GM18867 (cell line): ENCODE results near the gene LTF.

Source experiments
- ATAC-seq: cut with Tn5 transposase; IDR thresholded peaks from one replicate; pipeline ENCODE4 v1.9.1; 2021; ENCODE audit warnings: mild to moderate bottlenecking, moderate library complexity; ENCODE audit not compliant: unreplicated experiment

Gene LTF

DNA sequence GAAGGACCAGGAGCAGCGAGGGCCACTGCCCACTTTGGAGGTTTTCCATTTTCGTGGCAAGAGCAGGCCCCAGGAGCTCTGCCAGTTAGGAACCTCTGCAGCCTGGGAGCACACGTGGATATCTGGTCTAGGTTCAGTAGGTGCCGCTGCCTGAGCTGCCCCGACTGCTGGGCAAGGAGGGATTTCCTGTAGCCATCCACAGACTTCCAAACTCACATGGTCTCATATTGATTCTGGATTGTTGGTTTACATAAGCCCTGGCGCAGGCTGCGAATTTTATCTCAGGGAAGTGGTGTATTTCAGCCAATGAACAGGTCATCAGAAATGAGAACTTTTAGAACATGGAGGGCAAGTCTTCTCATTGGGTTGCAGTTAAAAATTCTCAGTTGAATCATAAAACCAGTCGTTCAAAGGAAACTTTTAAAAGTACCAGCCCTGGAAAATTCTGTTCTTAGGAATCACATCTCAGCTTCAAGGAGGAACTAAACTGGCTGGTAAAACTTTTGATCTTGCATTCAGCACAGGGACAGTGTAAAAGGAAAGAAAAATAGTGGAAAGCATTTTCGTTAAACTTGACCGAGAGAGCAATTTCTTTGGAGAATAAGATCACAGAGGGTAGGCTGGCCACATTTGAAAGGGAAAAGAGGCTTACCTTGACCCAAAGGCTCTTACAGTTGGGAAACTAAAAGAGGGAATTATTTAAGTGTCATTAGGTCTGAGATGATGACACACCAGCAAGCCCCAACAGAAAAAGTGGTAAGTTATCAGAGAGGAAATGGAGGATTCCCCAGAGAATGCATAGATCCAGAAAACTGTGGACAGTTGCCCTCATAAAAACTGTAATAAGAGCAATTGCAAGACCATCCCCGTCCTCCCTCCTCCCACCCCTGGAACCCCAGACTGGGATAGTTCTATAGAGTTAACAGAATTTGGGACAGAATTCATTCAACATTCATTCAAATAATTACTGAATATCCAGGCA lies 26.7 kb upstream of the LTF start:
- ATAC-seq, result no peak

DNA sequence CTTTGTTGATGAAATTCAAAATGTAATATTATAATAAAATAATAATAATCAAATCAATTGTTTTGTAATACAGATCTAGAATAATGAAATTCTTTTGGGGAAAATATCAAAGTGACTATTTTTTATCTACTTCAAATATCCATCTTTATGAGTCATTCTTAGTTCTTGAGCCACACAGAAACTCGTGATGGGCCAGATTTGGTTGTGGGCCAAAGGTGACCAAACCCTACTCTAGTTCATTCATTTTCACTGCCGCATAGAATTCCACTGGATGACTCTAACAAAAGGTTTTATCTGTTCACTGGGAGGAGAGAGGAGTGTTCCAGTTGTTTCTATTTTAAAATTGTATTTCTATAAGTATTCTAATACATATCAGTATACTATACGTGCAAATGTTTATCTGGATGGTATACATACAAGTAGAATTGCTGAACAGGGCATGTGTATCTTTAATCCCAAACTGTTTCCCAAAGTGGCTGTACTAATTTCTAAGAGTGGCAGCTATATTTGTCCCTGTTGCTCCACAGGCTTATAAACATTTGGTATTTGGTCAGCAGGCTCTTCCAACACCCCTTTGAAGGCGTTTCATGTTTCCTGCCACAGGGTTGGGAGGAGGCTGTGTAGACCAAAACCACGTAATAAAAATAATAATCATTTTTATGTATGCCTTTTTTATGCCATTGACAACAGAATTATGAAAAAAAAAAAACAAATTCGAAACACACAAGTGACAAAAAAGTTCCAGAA lies 25.8 kb upstream of the LTF start:
- ATAC-seq, result no peak

DNA sequence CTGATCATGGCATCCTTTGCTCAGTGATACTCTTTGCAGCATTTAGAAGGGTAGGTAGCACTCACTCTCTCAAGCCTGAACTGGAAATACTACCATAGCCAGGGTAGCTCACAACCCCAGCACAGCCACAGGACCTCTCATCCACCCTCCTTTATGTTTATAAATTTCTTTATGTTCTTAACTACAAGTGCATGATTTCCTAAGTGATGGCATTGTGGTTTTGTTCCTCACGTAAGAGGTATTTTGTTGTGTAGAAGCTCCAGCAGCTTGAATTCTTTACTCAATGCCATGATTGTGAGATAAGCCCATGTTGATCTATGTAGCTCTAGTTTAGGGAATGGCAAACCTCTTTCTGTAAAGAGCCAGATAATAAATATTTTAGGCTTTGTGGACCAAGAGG lies 25.2 kb upstream of the LTF start:
- ATAC-seq, result no peak

DNA sequence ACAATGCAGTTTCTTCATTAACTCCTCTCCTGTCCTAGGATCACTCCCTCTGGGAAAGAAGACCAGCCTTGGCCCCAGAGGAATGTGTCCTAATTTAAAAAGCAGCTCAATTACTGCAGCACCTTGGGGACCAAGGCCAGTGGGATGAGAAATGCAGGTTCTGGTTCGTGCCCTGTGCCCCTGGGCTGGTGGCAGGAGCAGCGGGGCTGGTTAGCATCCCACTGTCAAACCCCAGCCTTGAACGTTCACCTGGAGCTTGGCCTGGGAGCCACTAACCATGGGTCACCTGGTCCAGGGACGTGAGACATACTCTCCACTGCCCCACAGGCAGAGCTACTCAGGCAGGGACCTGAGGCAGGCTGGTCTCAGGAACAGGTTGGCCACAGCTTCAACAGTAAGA lies 24.7 kb upstream of the LTF start:
- ATAC-seq, result no peak

DNA sequence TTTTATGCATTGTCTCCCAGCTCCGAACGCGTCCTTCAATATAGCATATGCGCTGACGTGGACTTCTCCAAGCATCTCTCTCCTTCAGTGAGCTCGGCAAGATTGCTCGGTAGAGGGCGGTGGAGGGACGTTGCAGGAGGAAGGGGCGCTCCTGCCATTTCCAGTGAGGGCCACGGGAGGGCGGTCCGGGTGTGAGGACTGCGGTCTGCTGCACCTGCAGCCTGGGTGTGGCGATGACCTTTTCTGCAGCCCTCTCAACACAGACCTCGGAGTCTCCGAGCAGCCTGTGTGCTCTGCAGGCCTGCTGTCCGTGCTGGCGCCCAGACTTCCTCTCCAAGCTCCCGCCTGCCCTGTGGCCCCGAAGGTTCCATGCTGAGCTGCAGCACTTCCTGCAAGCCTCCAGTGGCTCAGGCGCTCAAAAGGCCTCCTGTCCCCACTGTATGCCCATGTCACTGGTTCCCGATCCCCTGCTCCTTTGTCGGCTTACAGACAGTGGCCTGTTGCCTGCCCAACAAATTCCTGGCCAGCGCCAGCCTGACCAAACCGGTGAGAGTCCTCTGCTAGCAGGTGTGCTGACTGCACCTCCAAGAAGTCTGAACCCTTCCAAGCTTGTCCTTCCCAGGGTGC lies 24.1 kb upstream of the LTF start:
- peak; percentile 97 for ATAC-seq

DNA sequence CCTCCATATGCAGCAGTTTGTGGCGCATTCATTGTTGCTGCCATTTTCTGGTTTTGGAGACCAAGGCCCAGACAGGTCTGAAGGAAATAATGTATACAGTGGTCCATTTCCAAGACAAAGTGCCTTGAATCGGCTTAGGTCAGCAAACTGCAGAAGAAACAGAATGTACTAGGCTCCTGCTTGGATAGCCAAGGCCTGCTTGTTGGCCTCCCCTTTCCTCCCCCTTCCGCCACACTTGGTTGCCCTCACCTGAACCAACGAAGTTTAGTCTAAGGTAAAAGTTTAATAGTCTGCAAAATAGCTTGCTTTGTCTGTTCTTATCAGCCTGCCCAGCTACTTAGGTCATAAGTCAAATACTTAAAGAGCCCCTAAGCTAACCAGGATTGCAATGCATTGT lies 21.1 kb upstream of the LTF start:
- ATAC-seq, result no peak

DNA sequence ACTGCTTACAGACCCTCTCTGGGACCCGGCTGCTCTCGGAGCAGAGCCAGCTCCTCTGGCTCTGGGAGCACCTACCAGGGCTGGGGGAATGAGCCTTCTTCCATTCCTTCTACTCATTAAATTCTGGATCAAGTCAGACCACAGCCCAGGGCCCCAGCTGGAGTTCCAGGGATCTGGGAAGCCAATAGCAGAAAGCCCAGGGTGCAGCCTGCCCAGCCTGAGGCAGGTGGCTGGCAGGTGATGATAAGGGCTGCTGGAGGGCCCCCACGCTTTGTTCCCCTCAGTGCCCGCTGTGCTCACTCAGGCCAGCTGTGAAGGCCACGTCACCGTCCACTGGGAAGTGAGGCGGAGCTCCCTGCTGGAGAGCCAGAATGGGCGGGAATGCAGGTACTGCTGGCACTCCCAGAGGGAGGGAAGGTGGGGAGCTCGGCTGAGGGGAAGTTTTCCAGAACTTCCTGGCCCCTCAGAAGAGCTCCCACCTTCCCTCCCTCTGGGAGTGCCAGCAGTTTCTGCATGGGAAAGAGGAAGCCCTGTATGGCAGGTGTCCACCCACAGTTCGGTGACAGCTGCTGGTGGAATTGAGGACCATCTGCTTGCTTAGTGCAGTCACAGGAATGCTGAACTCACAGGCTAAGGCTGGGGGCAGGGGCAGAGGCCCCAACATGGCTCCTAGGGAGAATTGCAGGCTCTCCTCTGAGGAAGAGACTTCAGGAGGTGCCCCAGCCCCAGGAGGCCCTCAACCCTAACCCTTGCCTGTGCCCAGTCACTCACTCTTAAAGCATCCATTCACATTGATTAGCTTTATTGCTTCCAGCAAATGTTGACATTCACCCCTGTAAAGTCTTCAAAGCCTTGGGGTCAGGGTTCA lies 20.4 kb upstream of the LTF start:
- ATAC-seq, result no peak

DNA sequence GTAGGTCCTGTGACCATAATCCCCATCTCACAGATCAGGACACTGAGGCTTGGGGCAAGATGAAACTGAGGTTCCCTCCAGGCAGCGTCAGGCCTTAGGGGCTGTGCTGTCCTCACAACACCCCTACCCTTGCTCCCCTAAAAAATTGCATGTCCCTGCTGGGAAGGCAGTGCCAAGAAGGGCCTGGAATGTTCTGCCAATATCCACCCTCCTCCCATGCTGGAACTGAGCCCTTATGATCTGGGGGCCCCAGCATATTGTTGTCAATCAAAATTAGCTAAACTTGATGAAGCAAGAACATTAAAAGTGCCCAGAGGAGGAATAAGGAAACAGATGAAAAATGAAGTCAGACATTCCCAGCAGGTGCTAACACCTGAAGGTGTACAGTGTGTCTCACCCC lies 19.7 kb upstream of the LTF start:
- ATAC-seq, result no peak

DNA sequence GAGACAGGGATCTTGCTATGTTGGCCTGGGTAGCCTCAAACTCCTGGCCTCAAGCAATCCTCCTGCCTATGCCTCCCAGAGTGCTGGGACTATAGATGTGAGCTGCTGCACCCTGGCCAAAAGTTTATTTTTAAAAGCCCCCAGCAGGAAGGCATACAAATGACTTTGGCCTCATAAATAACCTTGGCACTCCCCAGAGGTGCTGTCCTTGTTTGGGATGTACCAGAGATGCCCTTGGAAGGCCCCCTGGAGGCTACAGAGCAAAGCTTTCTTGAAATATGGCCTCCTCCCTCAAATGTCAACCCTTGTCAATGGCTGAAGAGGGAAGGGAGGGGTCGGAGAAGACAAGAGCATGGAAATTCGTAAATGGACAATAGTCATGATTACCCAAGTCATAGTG lies 19.1 kb upstream of the LTF start:
- no peak for ATAC-seq

DNA sequence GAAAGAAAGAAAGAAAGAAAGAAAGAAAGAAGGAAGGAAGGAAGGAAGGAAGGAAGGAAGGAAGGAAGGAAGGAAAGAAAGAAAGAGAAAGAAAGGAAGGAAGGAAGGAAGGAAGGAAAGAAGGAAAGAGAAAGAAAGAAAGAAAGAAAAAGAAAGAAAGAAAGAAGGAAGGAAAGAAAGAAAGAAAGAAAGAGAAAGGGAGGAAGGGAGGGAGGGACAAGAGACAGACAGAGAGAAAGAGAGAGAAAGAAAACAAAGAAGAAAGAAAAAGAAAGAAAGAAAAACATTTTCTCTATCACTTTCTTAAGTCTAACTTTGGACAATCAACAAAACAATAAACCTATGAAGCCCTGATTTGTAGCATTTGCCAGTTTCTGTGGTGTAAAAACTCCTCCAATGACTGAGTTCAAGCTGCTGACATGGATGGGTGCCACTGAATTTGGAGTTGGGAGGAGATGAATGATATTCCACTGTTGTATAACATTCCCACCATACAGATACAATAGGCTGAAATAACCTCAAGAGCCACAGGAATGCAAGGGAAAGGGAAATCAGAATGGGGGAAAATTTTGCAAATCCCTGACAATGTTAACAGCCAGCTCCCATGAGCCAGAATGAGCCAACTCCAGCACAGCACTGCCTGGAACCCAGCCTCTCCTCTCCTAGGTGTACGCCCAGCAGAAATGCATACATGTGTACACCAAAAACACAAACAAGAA lies 18.1 kb upstream of the LTF start:
- ATAC-seq, result no peak

DNA sequence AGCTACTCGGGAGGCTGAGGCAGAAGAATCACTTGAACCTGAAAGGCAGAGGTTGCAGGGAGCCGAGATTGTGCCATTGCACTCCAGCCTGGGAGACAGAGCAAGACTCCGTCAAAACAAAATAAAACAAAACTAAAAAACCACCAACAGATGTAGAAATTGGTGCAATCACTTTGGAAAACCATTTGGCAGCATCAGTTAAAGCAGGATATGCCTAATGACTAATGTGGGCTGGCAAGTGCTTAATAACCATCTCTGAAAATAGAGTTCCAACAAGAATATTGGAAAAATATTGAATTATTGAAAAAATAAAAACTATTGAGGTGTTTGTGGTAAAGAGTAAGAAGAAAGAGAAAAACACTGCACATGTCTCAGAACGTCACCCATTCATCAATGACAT lies 16.9 kb upstream of the LTF start:
- no peak for ATAC-seq

DNA sequence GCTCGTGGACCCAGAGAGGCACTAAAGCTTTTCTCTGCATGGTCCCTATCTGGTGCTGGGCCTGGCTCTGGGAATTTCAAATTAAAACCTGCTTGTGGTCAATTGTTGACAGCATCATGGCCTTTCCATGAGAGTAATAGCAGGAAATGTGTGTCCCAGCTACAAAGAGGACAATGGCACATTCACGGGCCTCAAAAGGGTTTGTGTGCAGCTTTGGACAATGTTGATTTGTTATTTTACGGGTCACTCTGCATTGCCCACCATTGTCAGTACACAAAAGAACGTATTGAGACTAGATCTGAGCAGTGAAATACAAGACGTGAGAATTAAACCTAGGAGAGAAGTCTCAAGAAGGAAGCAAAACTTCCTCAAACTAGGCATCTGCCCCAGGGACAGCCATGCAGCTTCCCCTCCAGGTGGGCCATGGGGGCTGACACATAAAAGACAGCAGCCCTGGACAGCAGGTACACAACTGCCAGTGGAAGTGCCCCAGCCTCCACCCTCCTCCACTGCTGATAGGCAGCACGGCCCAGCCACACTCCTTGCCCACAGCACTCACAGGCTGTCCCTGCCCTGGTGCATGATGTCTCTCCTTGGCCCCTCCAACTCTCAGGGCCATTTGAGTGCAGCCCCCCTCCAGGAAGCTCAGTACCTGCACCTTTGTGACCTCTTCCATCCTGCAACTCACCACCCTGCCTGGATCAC lies 15.9 kb upstream of the LTF start:
- no peak for ATAC-seq

DNA sequence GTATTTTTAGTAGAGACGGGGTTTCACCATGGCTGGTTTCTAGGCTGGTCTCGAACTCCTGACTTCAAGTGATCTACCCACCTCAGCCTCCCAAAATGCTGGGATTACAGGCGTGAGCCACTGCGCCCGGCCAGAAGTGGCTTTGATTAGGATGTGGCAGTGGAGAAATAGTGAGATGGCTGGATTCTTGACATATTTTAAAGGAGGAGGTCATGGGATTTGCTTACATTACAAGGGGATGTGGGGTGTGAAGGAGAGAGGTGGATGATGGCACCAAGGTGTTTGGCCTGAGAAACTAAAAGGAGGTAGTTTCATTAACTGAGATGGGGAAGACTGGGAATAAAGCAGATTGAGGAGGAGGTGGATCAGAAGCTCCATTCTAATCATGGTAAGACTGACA lies 15.0 kb upstream of the LTF start:
- no peak for ATAC-seq

DNA sequence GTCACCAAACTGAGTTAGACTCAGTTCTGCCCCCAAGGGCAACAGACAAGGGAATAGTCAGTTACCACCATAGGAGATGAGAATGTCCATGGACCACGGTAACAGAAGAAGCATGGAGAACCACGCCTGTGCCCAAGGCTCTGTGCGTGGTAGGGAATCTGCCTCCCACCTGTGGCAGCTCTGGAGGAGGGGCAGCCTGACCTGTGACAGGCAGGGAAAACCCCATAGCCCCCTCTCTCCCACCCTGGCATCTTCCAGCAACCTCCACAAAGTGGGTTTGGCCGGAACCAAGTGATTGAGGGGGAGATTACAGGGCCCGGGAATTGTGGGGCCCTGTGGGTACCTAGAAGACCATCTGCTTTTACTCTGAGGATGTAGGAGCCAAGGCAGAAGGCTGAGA lies 14.3 kb upstream of the LTF start:
- ATAC-seq, result no peak

DNA sequence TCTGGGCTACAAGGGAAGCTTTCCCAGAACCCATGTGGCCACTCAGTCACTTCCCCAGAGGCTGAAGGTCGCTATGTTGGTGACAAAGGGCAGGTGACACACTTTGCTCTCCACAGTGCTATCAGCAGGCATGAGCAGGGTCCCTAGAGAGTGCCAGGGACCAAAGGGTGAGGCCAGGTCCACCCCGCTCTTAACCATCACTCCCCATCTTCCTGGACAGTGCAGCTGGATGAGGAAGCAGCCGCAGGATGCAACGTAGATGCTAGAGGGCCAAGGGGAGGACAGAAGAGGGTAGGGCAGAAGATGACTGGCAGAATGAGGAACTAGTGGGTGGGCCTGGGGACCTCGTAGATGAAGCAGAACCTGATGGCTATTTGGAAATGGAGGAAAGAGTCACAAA lies 13.6 kb upstream of the LTF start:
- no peak for ATAC-seq

DNA sequence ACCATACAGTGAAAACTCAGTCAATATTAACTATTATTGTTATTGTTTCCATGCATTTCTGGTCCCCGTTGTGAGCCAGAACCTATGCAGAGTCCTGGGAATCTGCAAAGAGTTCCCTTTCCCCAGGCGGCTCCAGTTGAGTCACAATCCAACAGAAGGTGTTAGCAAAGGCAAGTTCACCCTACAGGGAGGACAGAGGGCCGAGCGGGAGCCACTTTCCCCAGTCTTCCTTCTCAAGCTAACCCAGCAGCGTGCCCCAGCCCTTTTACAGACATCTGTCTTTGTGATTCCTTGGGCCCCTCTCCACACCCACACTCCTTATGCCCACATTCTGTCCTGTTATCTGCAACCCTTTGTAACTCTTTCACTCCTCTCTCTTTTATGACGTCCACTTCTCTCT lies 13.1 kb upstream of the LTF start:
- ATAC-seq, result no peak

DNA sequence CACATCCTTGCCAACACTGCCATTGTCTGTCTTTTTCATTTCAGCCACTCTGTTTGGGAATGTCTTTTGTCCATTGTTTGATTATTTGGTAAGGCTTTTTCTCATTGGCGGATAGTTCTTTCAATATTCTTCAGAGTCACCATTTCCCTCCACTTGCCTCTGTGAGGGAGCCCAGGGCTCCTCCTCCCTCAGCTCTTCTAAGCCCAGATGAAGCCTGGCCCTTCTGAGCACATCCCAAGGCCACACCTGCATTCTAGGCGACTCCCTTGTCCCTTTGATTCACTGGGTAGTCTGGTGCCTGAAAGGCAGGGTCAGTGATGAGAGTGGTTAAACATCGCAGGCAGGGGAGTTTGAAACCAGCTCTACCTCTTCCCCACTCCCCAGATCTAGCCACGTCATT lies 12.4 kb upstream of the LTF start:
- no peak for ATAC-seq

DNA sequence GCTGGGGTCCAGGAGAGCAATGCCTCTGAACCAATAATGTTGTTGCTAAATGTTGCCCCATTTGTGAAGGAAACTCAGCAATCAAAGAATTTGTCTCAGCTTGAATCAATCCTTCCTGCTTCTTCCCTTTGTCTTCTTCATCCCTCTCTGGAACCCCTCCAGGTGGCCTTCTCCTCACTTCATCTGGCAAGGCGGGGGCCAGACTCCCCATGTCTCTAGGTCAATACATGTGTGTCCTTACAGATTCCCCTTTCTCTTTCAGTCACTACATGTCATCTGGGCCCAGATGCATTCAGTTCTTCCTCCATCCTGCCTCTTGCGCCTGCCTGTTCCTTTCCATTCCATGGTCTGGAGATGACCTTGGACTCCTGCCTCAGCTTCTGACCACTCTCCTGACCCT lies 8.0 kb upstream of the LTF start:
- no peak for ATAC-seq

DNA sequence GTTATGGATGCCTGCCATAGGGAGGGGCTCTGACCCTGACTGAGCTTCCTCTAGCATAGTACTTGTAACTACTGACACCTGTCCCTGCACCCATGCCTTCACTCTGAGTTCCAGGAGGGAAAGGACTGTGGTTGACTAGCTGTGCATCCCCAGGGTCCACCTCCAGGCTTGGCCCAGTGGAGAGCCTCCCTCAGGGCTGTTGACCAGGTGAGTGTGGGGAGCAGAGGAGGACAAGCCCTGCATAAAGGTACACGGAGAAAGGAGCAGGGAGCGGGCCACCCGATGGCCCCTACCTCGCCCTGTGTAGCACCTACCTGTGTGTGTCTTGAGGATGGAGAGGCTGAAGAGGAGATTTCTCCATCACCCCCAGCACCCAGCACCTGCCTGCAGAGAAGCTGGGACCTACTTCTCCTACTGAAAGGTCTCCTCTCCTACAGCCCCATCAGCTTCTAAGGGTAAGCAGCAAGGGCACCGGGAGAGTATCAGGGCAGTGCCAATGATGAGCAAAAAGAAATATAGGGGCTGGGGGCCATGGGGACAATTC lies 6.7 kb upstream of the LTF start:
- ATAC-seq, result no peak
